ENCODE results near the gene CALHM3.

Gene CALHM3

GRCh38 chr10:103447187-103447586, 31.9 kb downstream of the CALHM3 start:
- DNase-seq (ENCODE audit: low read depth), result no peak
- H3K4me3 ChIP-seq (ENCODE audit: low read length), result no peak overlapping the region
- TF ChIP-seq CTCF (conservative IDR thresholded peaks at IDR 0.05; ENCODE audit: low read length), result no peak

GRCh38 chr10:103445767-103446567, 33.1 kb downstream of the CALHM3 start:
- no peak for TF ChIP-seq CTCF (conservative IDR thresholded peaks at IDR 0.05; ENCODE audit: low read length)
- H3K4me3 ChIP-seq (ENCODE audit: low read length), result no peak overlapping the region
- DNase-seq (ENCODE audit: low read depth), result peak; percentile 88

- no peak for DNase-seq (ENCODE audit: low read depth)
- no peak overlapping the region for H3K4me3 ChIP-seq (ENCODE audit: low read length)
- no peak for TF ChIP-seq CTCF (conservative IDR thresholded peaks at IDR 0.05; ENCODE audit: low read length)
These were observed 33.7 kb downstream of the CALHM3 start for GRCh38 chr10:103445366-103445765.

GRCh38 chr10:103444478-103444877, 34.6 kb downstream of the CALHM3 start:
- TF ChIP-seq CTCF (conservative IDR thresholded peaks at IDR 0.05; ENCODE audit: low read length), result no peak
- no peak overlapping the region for H3K4me3 ChIP-seq (ENCODE audit: low read length)
- no peak for DNase-seq (ENCODE audit: low read depth)

GRCh38 chr10:103443475-103444185, 35.4 kb downstream of the CALHM3 start:
- no peak overlapping the region for H3K4me3 ChIP-seq (ENCODE audit: low read length)
- DNase-seq (ENCODE audit: low read depth), result no peak
- TF ChIP-seq CTCF (conservative IDR thresholded peaks at IDR 0.05; ENCODE audit: low read length), result no peak

- no peak for TF ChIP-seq CTCF (conservative IDR thresholded peaks at IDR 0.05; ENCODE audit: low read length)
- no peak for DNase-seq (ENCODE audit: low read depth)
These were observed 37.0 kb downstream of the CALHM3 start for GRCh38 chr10:103442031-103442461.

GRCh38 chr10:103441611-103442010, 37.4 kb downstream of the CALHM3 start:
- no peak for DNase-seq (ENCODE audit: low read depth)
- TF ChIP-seq CTCF (conservative IDR thresholded peaks at IDR 0.05; ENCODE audit: low read length), result no peak
- H3K4me3 ChIP-seq (ENCODE audit: low read length), result no peak overlapping the region

More at GRCh38 chr10:103442031-103442461, 37.0 kb downstream of the CALHM3 start:
- H3K4me3 ChIP-seq (ENCODE audit: low read length), result no peak overlapping the region
